ENCODE data around the gene LENG8.
"Not testable (repeated sequence)": the region's sequence is repeated elsewhere in the genome, so short reads cannot be mapped to it uniquely, and the experiment has no call there.

- not testable (repeated sequence) for TF ChIP-seq POLR2A, CTCF (IDR thresholded peaks at IDR 0.05)
Observed at GRCh38 chr19:54446349-54446748, 2.6 kb upstream of the LENG8 start.

Measured in Peyer's patch (tissue), 4 donors.